ENCODE data around the gene TMPRSS6. TPM values are rescaled to one million over a fixed set of nuclear protein-coding genes. Genes with fewer than 3 reads are reported as not detected.
"Not testable (repeated sequence)": the region's sequence is repeated elsewhere in the genome, so short reads cannot be mapped to it uniquely, and the experiment has no call there.

Gene TMPRSS6
- total RNA-seq, 4 donors from 2014 or later = 0.27 to 0.88 TPM; not detected in 2

DNA sequence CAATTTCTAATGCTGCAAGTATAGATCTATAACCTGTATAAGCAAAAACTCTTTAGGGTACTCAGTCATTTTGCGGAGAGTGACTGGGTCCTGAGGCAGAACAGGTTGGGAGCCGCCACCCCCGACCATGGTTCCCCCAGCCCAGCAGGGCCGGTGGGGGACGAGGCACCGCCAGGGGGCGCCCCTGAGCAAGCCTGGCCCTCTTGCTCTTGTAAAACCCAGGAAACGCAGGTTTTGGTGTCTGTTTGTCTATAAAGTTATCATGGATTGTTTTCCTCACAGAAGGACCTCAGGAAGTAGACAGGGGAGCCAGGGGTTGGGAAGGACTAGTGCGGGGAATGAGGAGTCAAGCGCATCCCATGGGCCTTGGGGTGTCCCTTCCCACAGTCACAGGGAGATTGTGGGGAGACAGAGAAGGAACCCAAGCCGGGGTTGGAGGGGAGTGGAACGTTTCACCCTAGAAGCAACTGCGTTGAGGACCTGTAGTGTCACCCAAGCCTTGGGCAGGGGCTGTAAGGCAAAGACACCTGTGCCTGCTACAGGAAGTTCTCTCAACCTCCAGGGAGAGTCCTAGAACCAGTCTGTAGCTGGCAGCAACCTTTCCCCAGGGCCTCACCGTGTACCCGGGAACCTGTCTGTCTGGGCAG lies 31.6 kb downstream of the TMPRSS6 start:
- Histone ChIP-seq H3K4me3 (no peak overlapping the region), H3K27me3 (no peaks in the 10 kb centered on the region), H3K4me1 (peaks cover 0 to 9% (median 0%) of the 10 kb centered on the region in 4 donors), H3K27ac (peak overlapping the region in 1 of 4 donors; percentile 6), H3K36me3 (no peaks in the 10 kb centered on the region), H3K9me3 (no peaks in the 10 kb centered on the region)
- TF ChIP-seq POLR2A (IDR thresholded peaks at IDR 0.05) = no peak
- TF ChIP-seq, protein P1, sequence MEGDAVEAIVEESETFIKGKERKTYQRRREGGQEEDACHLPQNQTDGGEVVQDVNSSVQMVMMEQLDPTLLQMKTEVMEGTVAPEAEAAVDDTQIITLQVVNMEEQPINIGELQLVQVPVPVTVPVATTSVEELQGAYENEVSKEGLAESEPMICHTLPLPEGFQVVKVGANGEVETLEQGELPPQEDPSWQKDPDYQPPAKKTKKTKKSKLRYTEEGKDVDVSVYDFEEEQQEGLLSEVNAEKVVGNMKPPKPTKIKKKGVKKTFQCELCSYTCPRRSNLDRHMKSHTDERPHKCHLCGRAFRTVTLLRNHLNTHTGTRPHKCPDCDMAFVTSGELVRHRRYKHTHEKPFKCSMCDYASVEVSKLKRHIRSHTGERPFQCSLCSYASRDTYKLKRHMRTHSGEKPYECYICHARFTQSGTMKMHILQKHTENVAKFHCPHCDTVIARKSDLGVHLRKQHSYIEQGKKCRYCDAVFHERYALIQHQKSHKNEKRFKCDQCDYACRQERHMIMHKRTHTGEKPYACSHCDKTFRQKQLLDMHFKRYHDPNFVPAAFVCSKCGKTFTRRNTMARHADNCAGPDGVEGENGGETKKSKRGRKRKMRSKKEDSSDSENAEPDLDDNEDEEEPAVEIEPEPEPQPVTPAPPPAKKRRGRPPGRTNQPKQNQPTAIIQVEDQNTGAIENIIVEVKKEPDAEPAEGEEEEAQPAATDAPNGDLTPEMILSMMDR (IDR thresholded peaks at IDR 0.05) = peak; percentile 86 to 99 (median 90)
- DNase-seq = peak; percentile 71 to 86 (median 76)

DNA sequence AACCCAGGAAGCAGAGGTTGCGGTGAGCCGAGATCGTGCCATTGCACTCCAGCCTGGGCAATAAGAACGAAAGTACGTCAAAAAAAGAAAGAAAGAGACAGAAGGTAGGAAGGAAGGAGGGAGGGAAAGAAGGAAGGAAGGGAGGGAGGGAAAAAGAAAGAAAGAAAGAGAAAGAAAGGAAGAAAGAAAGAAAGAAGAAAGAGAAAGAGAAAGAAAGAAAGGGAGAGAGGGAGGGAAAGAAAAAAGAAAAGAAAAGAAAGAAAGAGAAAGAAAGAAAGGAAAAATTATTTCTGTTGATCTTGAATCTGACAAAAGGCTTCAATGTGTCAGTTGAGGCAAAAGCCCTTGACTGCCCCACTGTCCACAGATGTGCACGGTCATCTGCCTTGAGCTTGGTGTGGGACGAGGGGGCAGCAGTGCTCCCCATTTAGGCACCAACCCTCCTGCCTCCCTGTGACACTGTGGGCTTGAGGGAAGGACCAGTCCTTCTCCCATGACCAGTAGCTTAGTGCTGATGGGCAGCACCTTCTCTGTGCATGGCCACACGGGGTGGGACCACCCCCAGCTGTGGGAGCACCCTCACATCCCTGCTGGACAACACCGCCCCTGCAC lies 33.6 kb downstream of the TMPRSS6 start:
- no peaks in the 10 kb centered on the region for H3K9me3 ChIP-seq
- TF ChIP-seq, protein P1 (IDR thresholded peaks at IDR 0.05) = no peak
- TF ChIP-seq POLR2A (IDR thresholded peaks at IDR 0.05) = no peak
- no peak for DNase-seq

DNA sequence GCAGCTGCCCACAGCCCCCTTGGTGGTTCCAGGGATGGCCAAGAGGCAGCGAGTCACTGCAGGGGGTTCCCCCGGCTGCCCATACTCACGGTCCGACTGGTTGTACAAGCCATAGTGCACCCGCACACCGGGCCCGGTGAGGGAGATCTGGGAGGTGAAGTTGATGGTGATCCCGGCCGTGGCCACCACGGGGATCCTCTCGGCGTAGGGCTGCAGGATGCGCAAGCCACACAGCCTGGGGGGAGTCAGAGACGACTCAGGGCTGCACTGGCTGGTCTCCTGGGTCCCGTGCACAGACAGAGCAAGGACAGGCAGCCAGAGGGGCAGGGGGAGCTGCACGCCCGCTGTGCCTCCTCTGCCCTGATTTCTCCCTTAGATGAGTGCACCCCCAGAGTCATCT lies 34.5 kb downstream of the TMPRSS6 start:
- Histone ChIP-seq H3K27ac (no peak overlapping the region), H3K9me3 (no peaks in the 10 kb centered on the region), H3K4me3 (no peak overlapping the region), H3K27me3 (no peaks in the 10 kb centered on the region), H3K4me1 (peaks cover 0 to 7% (median 0%) of the 10 kb centered on the region in 4 donors), H3K36me3 (no peaks in the 10 kb centered on the region)
- DNase-seq = no peak
- TF ChIP-seq, protein P1 (IDR thresholded peaks at IDR 0.05) = no peak
- no peak for TF ChIP-seq POLR2A (IDR thresholded peaks at IDR 0.05)

More for the DNA sequence above, 33.6 kb downstream of the TMPRSS6 start:
- Histone ChIP-seq H3K4me1 (peaks cover 0 to 9% (median 0%) of the 10 kb centered on the region in 4 donors), H3K36me3 (no peaks in the 10 kb centered on the region), H3K27me3 (no peaks in the 10 kb centered on the region), H3K4me3 (no peak overlapping the region), H3K27ac (no peak overlapping the region)

DNA sequence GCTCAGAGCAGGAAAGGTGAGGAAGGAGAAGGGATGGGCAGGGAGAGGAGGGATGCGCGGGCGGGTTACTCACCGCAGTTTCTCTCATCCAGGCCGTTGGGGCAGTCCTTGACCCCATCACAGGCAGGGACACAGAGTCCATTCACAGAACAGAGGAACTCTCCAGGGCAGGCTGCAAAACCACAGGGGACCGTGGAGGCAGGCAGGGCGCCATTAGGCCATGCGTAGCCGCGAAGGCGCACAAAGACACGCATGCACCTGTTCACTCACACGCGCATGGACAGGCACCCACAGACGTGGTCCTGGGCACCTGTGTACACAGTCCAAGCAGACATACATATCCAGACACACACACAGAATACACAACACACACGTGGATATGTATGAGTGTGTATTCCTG lies 35.0 kb downstream of the TMPRSS6 start:
- H3K27me3 ChIP-seq = peaks cover 0 to 1% of the 10 kb centered on the region in 2 donors
- no peaks in the 10 kb centered on the region for H3K36me3 ChIP-seq
- DNase-seq = no peak
- H3K4me3 ChIP-seq = no peak overlapping the region
- H3K9me3 ChIP-seq = no peaks in the 10 kb centered on the region
- H3K27ac ChIP-seq = no peak overlapping the region
- peaks cover 0 to 2% (median 0%) of the 10 kb centered on the region in 4 donors for H3K4me1 ChIP-seq
- no peak for TF ChIP-seq POLR2A (IDR thresholded peaks at IDR 0.05)
- TF ChIP-seq, protein P1 (IDR thresholded peaks at IDR 0.05) = no peak

DNA sequence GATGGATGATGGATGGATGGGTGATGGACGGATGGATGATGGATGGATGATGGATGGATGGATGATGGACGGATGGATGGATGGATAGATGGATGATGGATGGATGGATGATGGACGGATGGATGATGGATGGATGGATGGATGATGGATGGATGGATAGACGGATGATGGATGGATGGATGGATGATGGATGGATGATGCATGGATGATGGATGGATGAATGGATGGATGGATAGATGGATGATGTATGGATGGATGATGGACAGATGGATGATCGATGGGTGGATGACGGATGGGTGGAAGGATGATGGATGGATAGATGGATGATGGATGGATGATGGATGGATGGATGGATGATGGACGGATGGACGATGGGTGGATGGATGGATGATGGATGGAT lies 36.8 kb downstream of the TMPRSS6 start:
- Histone ChIP-seq H3K27me3 (peaks cover 0 to 7% of the 10 kb centered on the region in 2 donors), H3K9me3 (no peaks in the 10 kb centered on the region), H3K36me3 (no peaks in the 10 kb centered on the region), H3K4me3 (no peak overlapping the region), H3K4me1 (peaks cover 0 to 7% (median 0%) of the 10 kb centered on the region in 4 donors), H3K27ac (no peak overlapping the region)
- no peak for DNase-seq
- TF ChIP-seq, protein P1 (IDR thresholded peaks at IDR 0.05) = no peak
- TF ChIP-seq POLR2A (IDR thresholded peaks at IDR 0.05) = no peak

DNA sequence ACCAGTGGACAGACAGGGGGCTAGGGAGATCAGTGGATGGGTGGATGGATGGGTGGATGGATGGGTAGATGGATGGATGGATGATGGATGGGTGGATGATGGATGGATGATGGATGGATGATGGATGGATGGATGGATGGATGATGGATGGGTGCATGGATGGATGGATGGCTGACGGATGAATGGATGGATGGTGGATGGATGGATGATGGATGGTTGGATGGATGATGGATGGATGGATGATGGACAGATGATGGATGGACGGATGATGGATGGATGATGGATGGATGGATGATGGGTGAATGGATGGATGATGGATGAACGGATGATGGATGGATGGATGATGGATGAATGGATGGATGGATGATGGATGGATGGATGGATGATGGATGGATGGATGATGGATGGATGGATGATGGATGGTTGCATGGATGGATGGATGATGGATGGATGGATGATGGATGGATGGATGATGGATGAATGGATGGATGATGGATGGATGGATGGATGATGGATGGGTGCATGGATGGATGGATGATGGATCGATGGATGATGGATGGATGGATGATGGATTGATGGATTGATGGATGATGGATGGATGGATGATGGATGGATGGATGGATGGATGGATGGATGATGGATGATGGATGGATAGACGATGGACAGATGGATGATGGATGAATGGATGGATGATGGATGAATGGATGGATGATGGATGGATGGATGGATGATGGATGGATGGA lies 37.5 kb downstream of the TMPRSS6 start:
- H3K27ac ChIP-seq, H3K4me1 ChIP-seq, H3K27me3 ChIP-seq, H3K4me3 ChIP-seq, H3K9me3 ChIP-seq, DNase-seq, H3K36me3 ChIP-seq: not testable (repeated sequence)

Data from Peyer's patch (tissue), 4 donors.